ENCODE measurements around the gene SCGB3A2.

DNA sequence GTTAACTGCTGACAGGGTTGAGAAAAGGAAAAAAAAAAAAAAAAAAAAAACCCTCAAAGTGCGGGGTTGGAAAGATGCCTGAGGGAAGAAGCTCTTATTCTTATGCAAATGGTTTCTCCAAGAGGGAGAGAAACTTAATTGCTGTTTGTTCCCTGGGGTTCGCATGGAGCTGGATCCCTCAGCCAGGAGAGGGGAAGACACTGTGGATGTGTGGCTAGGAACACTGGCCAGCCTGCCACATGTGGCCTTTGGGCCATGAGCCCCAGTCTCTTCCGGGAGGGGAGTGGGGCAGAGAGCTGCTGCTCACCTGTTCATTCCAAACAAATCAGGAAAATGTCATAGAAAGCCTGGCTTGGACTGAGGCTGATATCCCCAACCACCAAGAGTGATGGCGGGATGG is 9.4 kb upstream of the SCGB3A2 start:
- TF ChIP-seq CHD2 (IDR thresholded peaks at IDR 0.05; ENCODE audit: low read length) (no peak; the same call in 1 of the 2 replicates), CTCF (IDR thresholded peaks at IDR 0.05; ENCODE audit: control extremely low read depth in 1 of 3, insufficient read depth in 1 of 3, low read depth in 1 of 3, low read length in 3 of 3) (no peak), USF2 (IDR thresholded peaks at IDR 0.05; ENCODE audit: low read length) (no peak), CREB1 (IDR thresholded peaks at IDR 0.05) (no peak)
